Epithelial cell of alveolus of lung (primary cell): ENCODE measurements around the gene NAIP. TPM values are rescaled to one million over a fixed set of nuclear protein-coding genes. Genes with fewer than 3 reads are reported as not detected.

Experiments used
- total RNA-seq: library from RNA; depleted of rRNA; stranded (reverse); fragments of >200 nt; gene quantifications from 2 replicates; pipeline ENCODE4 v1.2.1, GENCODE V29; 2015

Gene NAIP
- 0.78 and 4.2 TPM in 2 replicates for total RNA-seq

GRCh38 chr5:71025289-71025953, at the start of gene NAIP:
Gene NAIP (minus strand): TSS chr5:71025339. CDS start chr5:71012915, 12,424 bp downstream.

GRCh38 chr5:71067262-71067928, 42.3 kb upstream of the NAIP start, which contains the start of gene GTF2H2:
Gene GTF2H2 (minus strand): TSS chr5:71067676. CDS start chr5:71062763, 4,913 bp downstream.

Other genes starting within 250 kb of the NAIP start
- gene SERF1A, start 124.7 kb downstream of the NAIP start, total RNA-seq, result 14.0 and 18.7 TPM in 2 replicates
- gene SMN1, start 100.3 kb downstream of the NAIP start, total RNA-seq, result 33.7 and 36.3 TPM in 2 replicates
- 16.3 and 19.4 TPM in 2 replicates for gene GTF2H2, start 42.3 kb upstream of the NAIP start, total RNA-seq